ENCODE data around the gene MUC20. TPM values are rescaled to one million over a fixed set of nuclear protein-coding genes. Genes with fewer than 3 reads are reported as not detected.

The MUC20 gene
- polyA plus RNA-seq, 1 donor from 2014 or later: 3.0 TPM

- TF ChIP-seq POLR2AphosphoS5 (IDR thresholded peaks at IDR 0.05) (no peak), RAD21 (conservative IDR thresholded peaks at IDR 0.05) (no peak), CTCF (IDR thresholded peaks at IDR 0.05; ENCODE audit: poor library complexity, severe bottlenecking) (no peak)
- TF ChIP-seq, protein P1, sequence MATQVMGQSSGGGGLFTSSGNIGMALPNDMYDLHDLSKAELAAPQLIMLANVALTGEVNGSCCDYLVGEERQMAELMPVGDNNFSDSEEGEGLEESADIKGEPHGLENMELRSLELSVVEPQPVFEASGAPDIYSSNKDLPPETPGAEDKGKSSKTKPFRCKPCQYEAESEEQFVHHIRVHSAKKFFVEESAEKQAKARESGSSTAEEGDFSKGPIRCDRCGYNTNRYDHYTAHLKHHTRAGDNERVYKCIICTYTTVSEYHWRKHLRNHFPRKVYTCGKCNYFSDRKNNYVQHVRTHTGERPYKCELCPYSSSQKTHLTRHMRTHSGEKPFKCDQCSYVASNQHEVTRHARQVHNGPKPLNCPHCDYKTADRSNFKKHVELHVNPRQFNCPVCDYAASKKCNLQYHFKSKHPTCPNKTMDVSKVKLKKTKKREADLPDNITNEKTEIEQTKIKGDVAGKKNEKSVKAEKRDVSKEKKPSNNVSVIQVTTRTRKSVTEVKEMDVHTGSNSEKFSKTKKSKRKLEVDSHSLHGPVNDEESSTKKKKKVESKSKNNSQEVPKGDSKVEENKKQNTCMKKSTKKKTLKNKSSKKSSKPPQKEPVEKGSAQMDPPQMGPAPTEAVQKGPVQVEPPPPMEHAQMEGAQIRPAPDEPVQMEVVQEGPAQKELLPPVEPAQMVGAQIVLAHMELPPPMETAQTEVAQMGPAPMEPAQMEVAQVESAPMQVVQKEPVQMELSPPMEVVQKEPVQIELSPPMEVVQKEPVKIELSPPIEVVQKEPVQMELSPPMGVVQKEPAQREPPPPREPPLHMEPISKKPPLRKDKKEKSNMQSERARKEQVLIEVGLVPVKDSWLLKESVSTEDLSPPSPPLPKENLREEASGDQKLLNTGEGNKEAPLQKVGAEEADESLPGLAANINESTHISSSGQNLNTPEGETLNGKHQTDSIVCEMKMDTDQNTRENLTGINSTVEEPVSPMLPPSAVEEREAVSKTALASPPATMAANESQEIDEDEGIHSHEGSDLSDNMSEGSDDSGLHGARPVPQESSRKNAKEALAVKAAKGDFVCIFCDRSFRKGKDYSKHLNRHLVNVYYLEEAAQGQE (IDR thresholded peaks at IDR 0.05; ENCODE audit: borderline replicate concordance): no peak
- H4K20me1 ChIP-seq (ENCODE audit: insufficient read depth): no peaks in the 10 kb centered on the region
- no peaks in the 10 kb centered on the region for H3K79me2 ChIP-seq (replicated peaks; ENCODE audit: insufficient read depth, low read length)
- H2AFZ ChIP-seq (ENCODE audit: low read depth, low read length): no peak overlapping the region
- H3K36me3 ChIP-seq (ENCODE audit: insufficient read depth, low read length): no peaks in the 10 kb centered on the region
- no peak overlapping the region for H3K4me2 ChIP-seq (ENCODE audit: low read length)
- no peak overlapping the region for H3K27ac ChIP-seq (ENCODE audit: low read length)
- no peaks in the 10 kb centered on the region for H3K9me2 ChIP-seq (ENCODE audit: insufficient read depth, low read length)
- H3F3A ChIP-seq (ENCODE audit: insufficient read depth, low read length, poor library complexity, severe bottlenecking): no peaks in the 10 kb centered on the region
- H3K9me3 ChIP-seq (ENCODE audit: low read length): no peaks in the 10 kb centered on the region
- no peak overlapping the region for H3K4me3 ChIP-seq (ENCODE audit: low read length)
- H3K9ac ChIP-seq (ENCODE audit: low read length): no peak overlapping the region
- H3K27me3 ChIP-seq (ENCODE audit: insufficient read depth, low read depth, low read length): no peaks in the 10 kb centered on the region
Measured at GRCh38 chr3:195729476-195730251, 8.9 kb downstream of the MUC20 start.

- no peak overlapping the region for H3K4me3 ChIP-seq (ENCODE audit: low read length)
- no peaks in the 10 kb centered on the region for H3K36me3 ChIP-seq (ENCODE audit: insufficient read depth, low read length)
- no peak overlapping the region for H3K27ac ChIP-seq (ENCODE audit: low read length)
- no peaks in the 10 kb centered on the region for H3K9me2 ChIP-seq (ENCODE audit: insufficient read depth, low read length)
- no peak overlapping the region for H2AFZ ChIP-seq (ENCODE audit: low read depth, low read length)
- no peaks in the 10 kb centered on the region for H3K79me2 ChIP-seq (replicated peaks; ENCODE audit: insufficient read depth, low read length)
- no peak overlapping the region for H3K9ac ChIP-seq (ENCODE audit: low read length)
- H4K20me1 ChIP-seq (ENCODE audit: insufficient read depth): no peaks in the 10 kb centered on the region
- no peaks in the 10 kb centered on the region for H3K27me3 ChIP-seq (ENCODE audit: insufficient read depth, low read depth, low read length)
- H3F3A ChIP-seq (ENCODE audit: insufficient read depth, low read length, poor library complexity, severe bottlenecking): no peaks in the 10 kb centered on the region
- no peak overlapping the region for H3K4me2 ChIP-seq (ENCODE audit: low read length)
- TF ChIP-seq TAF1 (IDR thresholded peaks at IDR 0.05; ENCODE audit: low read depth) (no peak), MXI1 (conservative IDR thresholded peaks at IDR 0.05; ENCODE audit: poor library complexity, severe bottlenecking) (no peak), EP300 (conservative IDR thresholded peaks at IDR 0.05; ENCODE audit: poor library complexity, severe bottlenecking) (no peak), EZH2 (IDR thresholded peaks at IDR 0.05; ENCODE audit: borderline replicate concordance, insufficient read depth, low read length, poor library complexity, severe bottlenecking) (no peak), SMC3 (conservative IDR thresholded peaks at IDR 0.05; ENCODE audit: poor library complexity) (no peak), POLR2AphosphoS5 (IDR thresholded peaks at IDR 0.05) (no peak), CTCF (IDR thresholded peaks at IDR 0.05; ENCODE audit: poor library complexity, severe bottlenecking) (no peak), RAD21 (conservative IDR thresholded peaks at IDR 0.05) (no peak)
- TF ChIP-seq, protein P1 (IDR thresholded peaks at IDR 0.05; ENCODE audit: borderline replicate concordance): no peak
- no peaks in the 10 kb centered on the region for H3K9me3 ChIP-seq (ENCODE audit: low read length)
Measured at GRCh38 chr3:195731356-195731905, 10.7 kb downstream of the MUC20 start.
